Fibroblast of lung (primary cell): ENCODE measurements around the gene SPTB.

Experiments used
- CTCF ChIP-seq, 2 donors: IDR thresholded peaks in 1 of 2; conservative IDR thresholded peaks in 1 of 2; 1 replicate in 1 of 2; 2 replicates in 1 of 2; pipeline ENCODE4 v1.5.1; 2011 to 2012; ENCODE audit warnings: low read length in 2 of 2, control low read depth in 1 of 2, inconsistent platforms in 1 of 2, low read depth in 1 of 2, mild to moderate bottlenecking in 1 of 2
- EZH2 ChIP-seq: IDR thresholded peaks from 2 replicates; pipeline ENCODE4 v1.5.1; 2012; ENCODE audit warnings: low read length, control low read depth, mild to moderate bottlenecking; ENCODE audit errors: missing control alignments

GRCh38 chr14:64927031-64927430 lies 47.3 kb upstream of the SPTB start:
- TF ChIP-seq CTCF (conservative IDR thresholded peaks at IDR 0.05 in 1 of 2, IDR thresholded peaks at IDR 0.05 in 1 of 2; ENCODE audit: low read depth in 1 of 2, low read length in 2 of 2): no peak
- no peak for TF ChIP-seq EZH2
